Suprapubic skin (tissue), 4 donors: ENCODE results near the gene TRDN. TPM values are rescaled to one million over a fixed set of nuclear protein-coding genes. Genes with fewer than 3 reads are reported as not detected.

Experiments used
- DNase-seq, 2 donors: peaks; one replicate each; pipeline ENCODE4 v3.0.0-alpha.2; 2019; ENCODE audit warnings: low spot score in 2 of 2
- H3K27ac ChIP-seq: fragments of 200-600 bp; sonication (generic); one replicate; pipeline ENCODE4 v1.5.1; 2019
- H3K27me3 ChIP-seq: fragments of 200-600 bp; sonication (generic); one replicate; pipeline ENCODE4 v1.5.1; 2019
- H3K36me3 ChIP-seq: fragments of 200-600 bp; sonication (generic); one replicate; pipeline ENCODE4 v1.5.1; 2019
- H3K4me1 ChIP-seq: fragments of 200-600 bp; sonication (generic); one replicate; pipeline ENCODE4 v1.5.1; 2019
- H3K4me3 ChIP-seq: fragments of 200-600 bp; sonication (generic); one replicate; pipeline ENCODE4 v1.5.1; 2019; ENCODE audit warnings: mild to moderate bottlenecking
- H3K9me3 ChIP-seq: fragments of 200-600 bp; sonication (generic); one replicate; pipeline ENCODE4 v1.5.1; 2019
- CTCF ChIP-seq, 2 donors: fragments of 200-600 bp in 1 of 2; fragments of 450-650 bp in 1 of 2; sonication (generic) in 1 of 2; IDR thresholded peaks; one replicate each; pipeline ENCODE4 v1.5.1; 2016 to 2019; ENCODE audit warnings: antibody characterized with exemption in 2 of 2, mild to moderate bottlenecking in 1 of 2, moderate library complexity in 1 of 2
- EP300 ChIP-seq: sonication (generic); formaldehyde crosslinking; IDR thresholded peaks from one replicate; pipeline ENCODE4 v1.6.1; 2017; ENCODE audit warnings: antibody characterized with exemption
- POLR2A ChIP-seq, 2 donors: fragments of 450-650 bp; IDR thresholded peaks; one replicate each; pipeline ENCODE4 v1.6.1; 2017; ENCODE audit warnings: antibody characterized with exemption in 2 of 2, mild to moderate bottlenecking in 2 of 2, moderate library complexity in 2 of 2
- POLR2AphosphoS5 ChIP-seq, 3 donors: sonication (generic); formaldehyde crosslinking; IDR thresholded peaks; one replicate each; pipeline ENCODE4 v1.6.1; 2017; ENCODE audit warnings: antibody characterized with exemption in 3 of 3
- WGBS: methylation state at CpG from one replicate; pipeline ENCODE4 v1.1.5; 2018; 5-methylcytosine and 5-hydroxymethylcytosine counted together
- total RNA-seq, 4 donors: library from RNA; depleted of rRNA; stranded (reverse); fragments of >200 nt; gene quantifications; one replicate each; pipeline ENCODE4 v1.1.0, GENCODE V29; 2016

TRDN gene
- total RNA-seq, 4 donors from 2014 or later = not detected

- Histone ChIP-seq H3K36me3 (no peaks in the 10 kb centered on the region), H3K4me1 (no peaks in the 10 kb centered on the region), H3K9me3 (no peaks in the 10 kb centered on the region), H3K27ac (no peak overlapping the region), H3K4me3 (no peak overlapping the region), H3K27me3 (no peaks in the 10 kb centered on the region)
- DNase-seq = no peak
- TF ChIP-seq POLR2AphosphoS5 (IDR thresholded peaks at IDR 0.05) (no peak), POLR2A (IDR thresholded peaks at IDR 0.05) (no peak), CTCF (IDR thresholded peaks at IDR 0.05) (no peak), EP300 (no peak)
- 65% methylated on average over 2 of the region's 2 CpGs for WGBS
Measured at GRCh38 chr6:123402052-123402451, 234.7 kb downstream of the TRDN start.

GRCh38 chr6:123398072-123398471 is 238.7 kb downstream of the TRDN start:
- 85% methylated on average over 12 of the region's 12 CpGs for WGBS
- no peaks in the 10 kb centered on the region for H3K36me3 ChIP-seq

GRCh38 chr6:123393331-123393730 is 243.4 kb downstream of the TRDN start:
- no peak overlapping the region for H3K27ac ChIP-seq
- no peaks in the 10 kb centered on the region for H3K9me3 ChIP-seq
- H3K4me3 ChIP-seq = no peak overlapping the region
- no peaks in the 10 kb centered on the region for H3K36me3 ChIP-seq
- no peaks in the 10 kb centered on the region for H3K4me1 ChIP-seq
- 25% methylated on average over 1 of the region's 1 CpG for WGBS
- TF ChIP-seq CTCF (IDR thresholded peaks at IDR 0.05) = no peak
- no peak for TF ChIP-seq POLR2AphosphoS5 (IDR thresholded peaks at IDR 0.05)
- TF ChIP-seq EP300 = no peak
- TF ChIP-seq POLR2A (IDR thresholded peaks at IDR 0.05) = no peak
- no peak for DNase-seq
- H3K27me3 ChIP-seq = no peaks in the 10 kb centered on the region

More at GRCh38 chr6:123398072-123398471, 238.7 kb downstream of the TRDN start:
- TF ChIP-seq POLR2AphosphoS5 (IDR thresholded peaks at IDR 0.05) (no peak), POLR2A (IDR thresholded peaks at IDR 0.05) (no peak), CTCF (IDR thresholded peaks at IDR 0.05) (no peak), EP300 (no peak)
- no peak overlapping the region for H3K27ac ChIP-seq
- no peak overlapping the region for H3K4me3 ChIP-seq
- H3K4me1 ChIP-seq = no peaks in the 10 kb centered on the region
- H3K9me3 ChIP-seq = no peaks in the 10 kb centered on the region
- no peak for DNase-seq
- H3K27me3 ChIP-seq = no peaks in the 10 kb centered on the region

- Histone ChIP-seq H3K4me3 (no peak overlapping the region), H3K4me1 (no peaks in the 10 kb centered on the region), H3K9me3 (no peaks in the 10 kb centered on the region), H3K36me3 (no peaks in the 10 kb centered on the region), H3K27me3 (no peaks in the 10 kb centered on the region), H3K27ac (no peak overlapping the region)
- TF ChIP-seq POLR2AphosphoS5 (IDR thresholded peaks at IDR 0.05) (no peak), CTCF (IDR thresholded peaks at IDR 0.05) (no peak), POLR2A (IDR thresholded peaks at IDR 0.05) (no peak), EP300 (no peak)
- no peak for DNase-seq
- WGBS = 61% methylated on average over 2 of the region's 2 CpGs
Measured at GRCh38 chr6:123383718-123384117, 253.0 kb downstream of the TRDN start.

GRCh38 chr6:123380257-123380656 is 256.5 kb downstream of the TRDN start:
- H3K4me1 ChIP-seq = no peaks in the 10 kb centered on the region
- no peaks in the 10 kb centered on the region for H3K9me3 ChIP-seq
- no peaks in the 10 kb centered on the region for H3K36me3 ChIP-seq
- H3K27ac ChIP-seq = no peak overlapping the region
- no peaks in the 10 kb centered on the region for H3K27me3 ChIP-seq
- no peak for TF ChIP-seq POLR2A (IDR thresholded peaks at IDR 0.05)
- TF ChIP-seq CTCF (IDR thresholded peaks at IDR 0.05) = no peak
- no peak for TF ChIP-seq POLR2AphosphoS5 (IDR thresholded peaks at IDR 0.05)
- no peak for TF ChIP-seq EP300
- no peak for DNase-seq
- no peak overlapping the region for H3K4me3 ChIP-seq
- WGBS = 16% methylated on average over 5 of the region's 5 CpGs
